Measurements from ENCODE around the gene PRXL2A.

GRCh38 chr10:80454513-80455460 lies 46.4 kb downstream of the PRXL2A start:
- TF ChIP-seq CTCF (IDR thresholded peaks at IDR 0.05 in 4 of 5, conservative IDR thresholded peaks at IDR 0.05 in 1 of 5) (no peak), POLR2A (IDR thresholded peaks at IDR 0.05) (no peak)
